ENCODE results near the gene TBC1D4.

Gene TBC1D4, protein sequence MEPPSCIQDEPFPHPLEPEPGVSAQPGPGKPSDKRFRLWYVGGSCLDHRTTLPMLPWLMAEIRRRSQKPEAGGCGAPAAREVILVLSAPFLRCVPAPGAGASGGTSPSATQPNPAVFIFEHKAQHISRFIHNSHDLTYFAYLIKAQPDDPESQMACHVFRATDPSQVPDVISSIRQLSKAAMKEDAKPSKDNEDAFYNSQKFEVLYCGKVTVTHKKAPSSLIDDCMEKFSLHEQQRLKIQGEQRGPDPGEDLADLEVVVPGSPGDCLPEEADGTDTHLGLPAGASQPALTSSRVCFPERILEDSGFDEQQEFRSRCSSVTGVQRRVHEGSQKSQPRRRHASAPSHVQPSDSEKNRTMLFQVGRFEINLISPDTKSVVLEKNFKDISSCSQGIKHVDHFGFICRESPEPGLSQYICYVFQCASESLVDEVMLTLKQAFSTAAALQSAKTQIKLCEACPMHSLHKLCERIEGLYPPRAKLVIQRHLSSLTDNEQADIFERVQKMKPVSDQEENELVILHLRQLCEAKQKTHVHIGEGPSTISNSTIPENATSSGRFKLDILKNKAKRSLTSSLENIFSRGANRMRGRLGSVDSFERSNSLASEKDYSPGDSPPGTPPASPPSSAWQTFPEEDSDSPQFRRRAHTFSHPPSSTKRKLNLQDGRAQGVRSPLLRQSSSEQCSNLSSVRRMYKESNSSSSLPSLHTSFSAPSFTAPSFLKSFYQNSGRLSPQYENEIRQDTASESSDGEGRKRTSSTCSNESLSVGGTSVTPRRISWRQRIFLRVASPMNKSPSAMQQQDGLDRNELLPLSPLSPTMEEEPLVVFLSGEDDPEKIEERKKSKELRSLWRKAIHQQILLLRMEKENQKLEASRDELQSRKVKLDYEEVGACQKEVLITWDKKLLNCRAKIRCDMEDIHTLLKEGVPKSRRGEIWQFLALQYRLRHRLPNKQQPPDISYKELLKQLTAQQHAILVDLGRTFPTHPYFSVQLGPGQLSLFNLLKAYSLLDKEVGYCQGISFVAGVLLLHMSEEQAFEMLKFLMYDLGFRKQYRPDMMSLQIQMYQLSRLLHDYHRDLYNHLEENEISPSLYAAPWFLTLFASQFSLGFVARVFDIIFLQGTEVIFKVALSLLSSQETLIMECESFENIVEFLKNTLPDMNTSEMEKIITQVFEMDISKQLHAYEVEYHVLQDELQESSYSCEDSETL (N-terminal part only)

DNA sequence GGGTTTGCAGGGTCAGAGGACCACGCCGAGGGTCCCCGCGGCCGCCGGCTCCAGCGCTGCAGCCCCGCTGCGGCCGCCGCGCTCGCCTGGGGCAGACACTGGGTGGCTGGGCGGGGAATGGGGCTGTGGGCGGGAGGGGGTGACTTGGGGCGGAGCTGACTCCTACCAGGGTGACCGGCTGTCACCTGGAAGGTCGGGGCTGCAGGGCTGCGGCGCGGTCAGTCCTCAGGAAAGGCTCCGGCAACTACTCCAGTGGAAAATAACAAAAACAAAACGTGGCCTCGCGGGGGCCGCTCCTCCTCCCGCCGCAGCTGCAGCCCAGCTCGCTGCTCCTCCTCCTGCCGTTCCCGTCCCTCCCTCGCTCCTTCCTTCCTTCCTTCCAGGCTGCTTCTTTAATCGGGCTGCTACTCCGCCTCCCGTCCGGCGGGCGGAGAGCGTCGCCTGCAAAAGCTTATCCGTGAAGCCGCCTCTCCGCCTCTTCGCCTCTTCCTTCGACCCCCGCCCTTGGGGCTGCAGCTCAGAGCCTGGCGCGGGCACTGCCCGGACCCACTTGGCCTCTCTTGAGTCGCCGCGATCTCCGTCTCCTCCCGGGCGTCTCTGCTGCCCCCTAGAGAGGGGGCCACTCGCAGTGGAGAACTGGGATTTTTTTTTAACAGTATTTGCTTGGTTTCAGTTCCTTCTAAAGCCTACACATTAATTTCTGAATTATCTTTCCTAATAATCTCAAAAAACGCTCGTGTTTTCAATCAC is at the start of gene TBC1D4:
TSS of gene TBC1D4 (minus strand) at position 100 of the 750 bp plus-strand sequence. CDS start 402 bp downstream, outside the sequence.
- DNase-seq, result peak; percentile 23 to 47

DNA sequence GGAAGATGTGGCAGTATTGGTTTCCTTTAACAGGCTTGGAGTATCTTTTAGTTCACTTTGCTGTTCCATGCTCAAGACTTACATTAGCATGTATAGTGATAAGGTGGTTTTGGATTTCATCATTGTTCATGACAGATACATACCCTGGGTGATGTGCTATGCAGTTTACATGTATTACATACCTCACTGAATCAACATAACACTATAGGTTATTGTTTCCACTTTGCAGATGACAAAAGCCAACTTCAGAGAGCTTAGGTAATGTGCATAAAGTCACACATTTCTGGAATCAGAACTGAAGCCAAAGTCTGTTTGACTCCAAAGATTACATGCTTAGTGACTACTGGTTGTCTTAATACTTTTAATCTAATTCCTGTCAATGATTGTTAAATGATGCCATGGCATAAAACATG is 48.6 kb upstream of the TBC1D4 start:
- no peak for DNase-seq

DNA sequence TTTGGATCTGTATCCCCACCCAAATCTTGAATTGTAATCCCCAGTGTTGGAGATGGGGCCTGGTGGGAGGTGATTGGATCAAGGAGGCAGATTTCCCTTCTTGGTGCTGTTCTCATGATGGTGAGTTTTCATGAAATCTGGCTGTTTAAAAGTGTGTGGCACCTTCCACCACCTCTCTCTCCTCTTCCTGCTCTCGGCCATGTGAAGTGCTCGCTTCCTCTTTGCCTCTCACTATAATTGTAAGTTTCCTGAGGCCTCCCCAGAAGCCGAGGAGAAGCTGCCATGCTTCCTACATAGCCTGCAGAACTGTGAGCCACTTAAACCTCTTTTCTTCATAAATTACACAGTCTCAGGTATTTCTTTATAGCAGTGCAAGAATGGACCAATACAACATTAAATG is 40.0 kb upstream of the TBC1D4 start:
- DNase-seq, result no peak

DNA sequence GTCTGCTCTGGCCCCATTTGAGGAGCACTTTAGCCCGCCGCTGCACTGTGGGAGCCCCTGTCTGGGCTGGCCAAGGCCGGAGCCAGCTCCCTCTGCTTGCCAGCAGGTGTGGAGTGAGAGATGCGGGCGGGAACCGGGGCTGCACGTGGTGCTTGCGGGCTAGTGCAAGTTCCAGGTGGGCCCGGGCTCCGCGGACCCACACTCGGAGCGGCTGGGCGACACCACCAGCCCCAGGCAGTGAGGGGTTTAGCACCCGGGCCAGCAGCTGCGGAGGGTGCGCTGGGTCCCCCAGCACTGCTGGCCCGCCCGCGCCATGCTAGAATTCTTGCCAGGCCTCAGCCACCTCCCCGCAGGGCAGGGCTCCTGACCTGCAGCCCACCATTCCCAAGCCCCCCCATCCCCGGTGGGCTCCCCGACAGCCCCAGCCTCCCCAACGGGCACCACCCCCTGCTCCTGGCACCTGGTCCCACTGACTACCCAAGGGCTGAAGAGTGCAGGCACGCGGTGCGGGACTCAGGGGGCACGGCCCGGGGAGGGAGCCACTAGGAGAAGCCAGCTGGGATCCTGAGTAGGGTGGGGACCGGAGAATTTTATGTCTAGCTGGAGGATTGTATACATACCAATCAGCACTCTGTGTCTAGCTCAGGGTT is 36.6 kb upstream of the TBC1D4 start:
- DNase-seq, result no peak

DNA sequence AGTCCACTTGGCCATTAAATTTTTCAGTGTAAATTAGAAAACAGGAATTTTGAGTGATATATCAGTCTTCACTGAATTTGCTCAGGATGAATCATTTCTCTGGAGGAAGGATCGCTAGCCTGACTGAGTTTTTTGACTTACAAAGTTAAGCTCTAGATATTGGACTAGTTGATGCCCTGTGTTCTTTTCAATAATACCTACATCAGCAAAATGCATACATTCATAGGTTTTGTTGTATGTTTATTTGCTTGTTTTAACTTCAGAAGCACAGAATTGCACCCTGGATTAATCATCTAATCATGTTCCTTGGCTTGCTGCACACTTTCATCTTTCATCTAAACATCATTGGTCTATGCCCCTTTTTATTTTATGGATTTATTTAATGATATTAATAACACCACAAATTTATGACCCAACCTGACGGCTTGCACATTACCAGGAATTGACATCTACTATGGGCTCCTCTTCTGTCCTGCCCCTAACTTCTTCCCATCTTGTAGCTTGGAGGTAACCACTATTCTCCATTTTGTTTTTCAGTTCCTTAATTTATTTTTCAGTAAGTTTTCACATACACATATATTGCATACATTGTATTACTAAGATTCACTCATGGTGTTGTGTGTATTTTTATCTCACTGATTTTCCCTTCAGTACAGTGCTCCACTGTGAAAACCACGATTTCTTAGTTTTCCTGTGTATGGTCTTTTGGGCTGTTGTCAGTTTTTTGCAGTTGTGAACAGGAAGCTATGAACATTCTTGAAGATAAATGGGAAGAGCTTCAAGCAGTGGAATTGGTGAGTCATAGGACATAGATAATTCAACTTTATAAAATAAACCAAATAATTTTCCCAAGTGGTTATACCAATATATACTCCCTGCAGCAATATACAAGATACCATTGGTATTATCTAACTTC is 32.4 kb upstream of the TBC1D4 start:
- DNase-seq, result no peak

DNA sequence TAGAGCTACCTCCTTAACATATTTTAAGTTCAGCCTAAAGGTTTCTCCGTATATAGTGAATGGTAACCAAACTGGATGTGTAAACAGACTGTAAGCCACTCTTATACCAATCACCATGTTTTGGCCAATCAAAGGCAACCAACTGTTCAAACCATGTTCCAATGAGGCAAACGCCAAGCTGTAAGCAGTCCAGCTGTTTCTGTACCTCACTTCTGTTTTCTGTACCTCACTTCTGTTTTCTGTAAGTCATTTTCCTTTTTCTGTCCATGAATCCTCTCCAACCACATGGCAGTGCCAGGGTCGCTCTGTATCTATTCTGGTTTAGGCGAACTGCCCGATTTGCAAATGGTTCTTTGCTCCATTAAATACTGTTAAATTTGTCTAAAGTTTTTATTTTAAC is 31.3 kb upstream of the TBC1D4 start:
- DNase-seq, result no peak

DNA sequence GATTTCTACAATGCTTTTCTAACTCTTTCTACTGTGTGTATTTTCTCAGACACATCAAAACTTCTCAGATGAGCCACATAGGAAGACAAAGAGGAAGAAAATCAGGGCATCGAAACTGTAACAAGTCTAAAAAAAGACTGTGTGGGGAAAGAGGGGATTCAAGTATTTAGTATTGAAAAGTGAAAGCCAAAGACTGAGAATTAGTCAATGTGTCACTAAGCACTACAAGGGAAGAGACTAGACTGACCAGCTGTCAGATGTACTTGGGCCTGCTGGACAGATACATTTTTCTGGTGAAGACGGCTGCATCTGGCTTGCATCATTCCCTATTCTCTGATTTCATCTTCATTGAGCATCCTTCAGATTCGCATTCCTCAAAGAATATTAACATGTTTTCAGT is 30.3 kb upstream of the TBC1D4 start:
- DNase-seq, result no peak

DNA sequence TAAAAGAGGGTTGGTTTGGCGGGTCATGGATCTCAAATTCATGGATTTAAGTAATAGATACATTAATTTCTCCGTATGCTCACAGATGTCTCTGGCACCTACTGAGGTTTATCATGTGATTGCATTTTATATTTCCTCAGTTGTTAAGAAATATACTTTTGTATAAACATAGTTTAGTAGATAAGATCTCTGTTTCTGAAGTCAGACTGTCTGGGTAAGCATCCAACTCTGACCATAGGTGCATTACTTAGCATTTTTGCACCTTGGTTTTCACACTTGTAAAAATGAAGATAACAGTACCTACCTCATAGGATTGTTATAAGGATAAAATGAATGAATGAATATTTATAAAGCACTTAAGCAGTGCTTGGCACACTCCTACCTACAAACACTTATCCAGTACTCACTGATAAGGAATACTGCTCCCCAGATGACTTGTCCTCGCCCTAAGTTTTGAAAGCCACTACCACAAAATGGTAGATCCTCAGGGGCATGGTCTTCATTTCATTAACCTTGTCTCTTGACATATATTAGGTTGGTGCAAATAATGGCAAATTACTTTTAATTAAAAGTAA is 29.2 kb upstream of the TBC1D4 start:
- no peak for DNase-seq

DNA sequence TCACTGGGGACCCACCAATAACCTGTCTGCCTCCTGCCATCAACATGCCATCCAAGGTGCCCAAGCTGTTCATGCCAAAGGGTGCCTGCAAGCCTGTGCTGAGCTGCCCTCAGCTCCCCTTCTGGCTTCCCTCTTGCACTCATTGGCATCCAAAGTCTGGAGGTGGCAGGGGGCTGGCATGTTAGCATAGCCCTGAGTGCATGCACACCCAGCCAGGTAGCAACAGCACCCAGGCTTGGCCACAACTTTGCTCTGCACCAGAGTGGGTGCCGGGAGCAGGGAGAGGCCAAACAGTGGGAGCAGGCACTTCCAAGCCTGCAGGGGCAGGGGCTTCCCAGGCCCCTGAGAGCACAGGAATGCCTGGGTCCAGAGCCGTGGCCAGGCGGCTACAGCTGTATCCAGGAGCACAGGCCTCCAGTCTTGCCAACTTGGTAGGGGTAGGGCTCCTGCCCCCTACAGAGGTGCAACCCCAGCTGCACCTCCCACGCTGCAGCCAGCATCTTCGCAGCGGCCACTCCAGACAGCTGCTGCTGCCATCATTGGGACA is 26.1 kb upstream of the TBC1D4 start:
- DNase-seq, result no peak

DNA sequence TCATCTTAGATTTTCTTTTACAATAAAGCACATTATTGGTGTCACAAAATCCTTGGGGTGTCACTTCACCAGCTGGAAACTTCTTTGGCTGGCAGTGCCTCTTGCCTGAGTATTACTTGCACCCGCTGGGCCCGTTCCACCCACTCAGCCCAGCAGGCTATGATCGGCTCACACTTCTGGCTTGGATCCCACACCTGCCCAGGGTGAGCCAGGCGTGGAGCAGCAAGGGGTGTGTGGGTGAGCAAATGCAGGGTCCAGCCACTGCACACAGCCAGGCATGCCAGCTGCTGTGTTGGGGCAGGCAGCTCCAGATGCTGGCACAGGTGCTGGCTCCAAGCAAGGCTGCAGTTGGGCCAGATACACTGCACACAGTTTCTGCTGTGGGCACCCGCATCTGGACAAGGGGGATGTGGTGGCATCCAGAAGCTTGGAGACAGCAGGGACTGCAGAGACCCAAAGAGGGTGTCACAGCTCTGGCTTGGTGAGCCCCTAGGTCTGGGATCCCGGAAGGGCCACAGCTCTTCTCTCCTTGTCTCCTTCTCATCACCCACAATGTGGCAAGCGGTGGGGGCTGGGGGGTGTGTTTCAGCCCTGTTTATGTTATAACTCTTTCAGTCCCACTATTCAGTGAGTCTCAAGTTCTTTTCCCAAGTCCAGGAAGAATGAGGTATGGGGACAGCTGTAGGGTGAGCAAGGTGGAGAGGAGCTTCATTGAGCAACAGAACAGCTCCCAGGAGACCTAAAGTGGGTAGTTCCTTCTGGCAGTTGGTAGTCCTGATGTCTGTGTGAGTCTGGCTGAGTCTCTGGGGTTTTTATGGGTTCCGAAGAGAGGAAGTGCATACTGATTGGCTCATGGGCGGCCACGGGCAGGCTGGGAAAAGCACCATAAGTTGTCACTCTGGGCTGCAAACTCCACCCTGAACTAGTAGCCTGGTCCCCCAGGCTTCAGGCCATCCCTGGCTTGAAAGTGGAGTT is 25.3 kb upstream of the TBC1D4 start:
- no peak for DNase-seq

DNA sequence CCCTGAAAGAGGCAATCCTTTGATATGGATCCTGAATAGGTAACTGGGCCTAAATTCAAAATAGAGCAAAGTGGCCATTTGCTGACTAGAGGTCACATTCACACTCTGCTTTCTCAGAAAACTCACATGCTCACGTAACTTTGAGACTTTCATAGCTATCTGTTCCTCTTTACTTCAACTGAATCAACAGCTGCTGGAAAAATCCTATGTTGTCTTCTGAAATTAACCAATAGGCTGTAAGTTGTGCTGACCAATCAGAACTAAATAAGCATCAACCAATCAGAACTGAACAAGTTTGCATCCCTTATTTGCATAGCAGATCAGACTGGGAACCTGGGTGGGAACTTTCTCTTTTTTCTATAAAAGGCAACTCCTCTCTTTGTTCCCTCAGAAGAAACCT is 24.0 kb upstream of the TBC1D4 start:
- DNase-seq, result no peak

DNA sequence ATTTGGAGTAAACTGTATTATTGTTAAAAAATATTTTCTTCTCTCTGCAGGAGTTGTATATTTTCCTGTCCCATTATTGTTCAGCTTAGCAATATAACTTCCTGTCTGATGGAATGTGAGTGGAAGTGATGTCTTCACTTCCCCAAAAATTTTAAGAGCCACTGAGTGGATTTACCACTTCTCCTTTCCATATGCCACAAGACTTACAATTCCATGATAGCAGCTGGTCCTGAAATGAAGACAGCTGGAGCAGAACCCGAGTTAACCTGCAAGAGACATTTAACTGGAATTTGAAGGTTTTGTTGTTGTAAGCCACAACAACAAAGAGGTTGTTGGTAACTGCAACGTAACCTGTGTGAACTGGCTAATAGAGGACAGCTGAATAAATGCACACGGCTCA is 23.4 kb upstream of the TBC1D4 start:
- no peak for DNase-seq

DNA sequence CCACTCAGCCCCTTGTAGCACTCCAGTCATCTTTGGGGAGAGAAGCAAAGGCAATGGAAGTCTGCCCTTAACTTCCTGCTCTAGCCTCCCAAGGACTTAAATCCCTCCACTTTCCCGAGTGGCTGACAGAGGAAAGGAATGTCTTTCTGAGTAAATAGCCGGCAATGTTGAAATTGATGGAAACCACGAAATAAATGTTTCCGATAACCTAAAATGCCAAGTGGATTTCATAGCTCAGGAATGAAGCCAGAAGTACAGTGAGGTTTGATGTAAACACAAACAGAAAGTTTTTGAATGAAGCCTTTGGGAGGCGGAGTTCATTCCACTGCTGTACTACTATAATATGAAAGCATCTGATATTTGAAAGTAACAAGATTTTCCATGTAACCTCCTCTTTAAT is 14.0 kb upstream of the TBC1D4 start:
- DNase-seq, result no peak

DNA sequence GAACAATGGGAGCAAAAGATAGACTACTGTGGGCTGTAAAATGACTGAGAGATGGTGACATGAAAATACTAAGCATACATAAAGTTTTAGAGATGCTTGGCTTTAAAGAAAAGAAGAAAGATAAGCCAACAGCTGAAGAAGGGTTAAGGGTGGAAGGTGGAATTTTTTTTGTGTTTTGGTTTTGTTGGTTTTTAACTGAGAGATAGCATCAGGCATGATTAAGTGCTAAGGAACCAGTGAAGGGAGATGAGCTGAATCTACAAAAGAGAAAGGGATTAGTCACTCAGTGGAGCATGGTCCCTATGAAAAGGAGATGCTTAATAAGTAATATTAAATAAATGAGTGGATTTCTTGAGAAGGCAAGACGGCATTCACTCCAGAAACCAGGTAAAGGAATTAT is 12.5 kb upstream of the TBC1D4 start:
- DNase-seq, result no peak

DNA sequence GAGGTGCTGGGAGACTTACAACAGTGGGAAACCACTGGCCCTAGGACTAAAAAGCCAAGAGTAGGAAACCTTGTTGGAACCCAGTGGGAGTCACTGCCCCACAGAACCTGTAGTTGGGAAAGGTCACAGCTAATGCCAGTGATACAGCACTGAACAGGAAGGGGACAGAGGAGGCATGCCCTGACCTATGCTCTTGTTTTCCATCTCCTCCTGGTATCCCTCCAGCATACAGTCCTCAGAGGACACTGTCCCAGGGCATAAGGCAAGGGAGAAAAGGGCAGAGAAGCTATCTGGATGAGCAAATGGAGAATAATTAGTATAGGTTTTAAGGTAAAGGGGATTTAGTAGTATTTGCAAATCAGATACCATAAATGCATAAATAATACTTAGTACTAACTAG is 11.2 kb upstream of the TBC1D4 start:
- DNase-seq, result no peak

DNA sequence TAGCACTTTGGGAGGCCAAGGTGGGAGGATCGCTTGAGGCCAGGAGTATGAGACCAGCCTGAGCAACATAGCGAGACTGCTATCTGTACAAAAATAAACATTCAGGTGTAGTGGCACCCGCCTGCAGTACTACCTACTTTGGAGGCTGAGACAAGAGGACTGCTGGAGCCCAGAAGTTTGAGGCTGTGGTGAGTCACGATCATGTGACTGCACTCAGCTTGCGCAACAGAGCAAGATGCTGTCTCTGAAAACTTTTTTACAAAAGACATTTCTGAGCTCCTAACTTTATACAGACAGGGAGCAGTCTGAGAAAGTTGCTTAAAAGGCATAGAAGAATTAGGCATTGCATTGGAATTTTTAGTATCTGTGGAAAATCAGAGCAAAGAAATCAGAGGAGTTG is 10.4 kb upstream of the TBC1D4 start:
- no peak for DNase-seq

DNA sequence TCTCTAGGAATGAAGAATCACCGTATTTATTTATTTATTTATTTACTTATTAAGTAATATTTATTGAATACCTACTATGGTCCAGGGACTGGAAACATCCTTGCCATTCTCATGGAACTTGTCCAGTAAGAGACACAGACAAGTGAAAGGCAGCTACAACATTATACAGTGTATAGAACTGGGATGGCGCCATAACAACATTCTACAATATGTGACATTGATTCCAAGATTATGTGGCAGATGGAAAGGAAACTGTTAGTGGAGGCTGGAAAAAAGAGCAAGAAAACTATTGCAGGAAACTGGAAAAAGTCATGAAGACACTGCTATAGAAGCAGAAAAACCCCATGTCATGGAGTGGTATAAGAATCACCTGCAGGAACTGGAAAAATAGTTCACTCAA is 9.4 kb upstream of the TBC1D4 start:
- no peak for DNase-seq

DNA sequence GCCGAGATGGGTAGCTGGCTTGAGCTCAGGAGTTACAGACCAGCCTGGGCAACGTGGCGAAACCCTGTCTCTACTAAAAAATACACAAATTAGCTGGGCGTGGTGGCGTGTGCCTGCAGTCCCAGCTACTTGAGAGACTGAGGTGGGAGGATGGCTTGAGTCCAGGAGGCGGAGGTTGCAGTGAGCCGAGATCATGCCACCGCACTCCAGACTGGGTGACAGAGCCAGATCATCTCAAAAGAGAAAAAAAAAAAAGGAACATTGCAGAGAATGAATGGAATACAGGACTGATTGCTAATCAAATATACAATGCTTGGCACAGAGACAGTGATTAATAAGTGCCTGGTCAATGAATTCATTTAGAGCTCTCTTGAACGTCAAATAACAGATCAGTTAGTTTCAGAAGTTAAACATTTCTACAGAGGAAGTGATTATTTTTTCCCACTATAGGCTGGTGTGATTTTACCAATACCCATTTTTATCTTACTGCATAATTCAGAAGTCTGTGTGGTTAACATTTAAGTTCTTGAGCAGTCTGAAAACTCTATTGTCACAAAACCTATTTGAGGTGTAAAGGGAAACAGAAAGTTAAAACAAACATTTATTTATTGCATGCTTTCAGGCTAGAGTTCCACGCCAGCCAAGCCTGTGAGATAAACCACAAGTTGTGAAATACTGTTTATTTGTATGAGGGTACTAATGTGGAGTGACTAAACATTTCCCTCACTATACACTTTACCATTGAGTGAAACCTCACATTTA is 7.7 kb upstream of the TBC1D4 start:
- DNase-seq, result no peak

Measured in cerebellar nuclear complex (tissue), 1 donor.